ENCODE data around the gene METTL5. TPM values are rescaled to one million over a fixed set of nuclear protein-coding genes. Genes with fewer than 3 reads are reported as not detected.
A peak's percentile ranks its signal among the peaks of the same experiment; 100 is the strongest.

METTL5 gene
- total RNA-seq, 2 experiments from 2014 or later, result 129 to 165 TPM

DNA sequence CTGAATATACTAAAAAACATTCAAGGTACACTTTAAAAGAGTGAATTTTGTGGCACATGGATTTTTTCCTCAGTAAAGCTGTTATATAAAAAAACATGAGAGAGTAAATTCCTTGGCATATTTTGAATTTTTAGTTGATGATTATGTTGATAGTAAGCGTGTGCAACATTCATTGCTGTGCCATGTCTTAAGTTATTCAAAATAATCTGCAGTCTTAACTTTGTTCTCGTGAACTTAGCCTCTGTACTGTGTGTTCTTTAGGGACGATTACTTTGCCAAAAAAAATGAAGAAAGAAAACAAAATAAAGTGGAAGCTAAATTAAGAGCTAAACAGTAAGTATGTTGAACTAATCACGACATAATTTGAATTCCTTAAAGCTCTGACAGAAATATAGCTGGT is 16.5 kb downstream of the METTL5 start:
- Mint-ChIP-seq H3K9me3 (ENCODE audit: low read depth) (no peaks in the 10 kb centered on the region), H3K27me3 (no peaks in the 10 kb centered on the region), H3K4me1 (no peaks in the 10 kb centered on the region), H3K4me3 (no peak overlapping the region), H3K36me3 (ENCODE audit: low read depth) (peaks cover 52% of the 10 kb centered on the region), H3K27ac (no peak overlapping the region)
- no peak for DNase-seq
- no peak for ATAC-seq
- ChIA-PET CTCF (interaction anchor here (0.6 kb wide), 1 partner anchor 19 kb away, joined by 3 read pairs; the partner anchor contains the start of gene UBR3), POLR2A (no interaction called here)
- intact Hi-C loops (cut with DNase I, micrococcal nuclease), result no loop called here

DNA sequence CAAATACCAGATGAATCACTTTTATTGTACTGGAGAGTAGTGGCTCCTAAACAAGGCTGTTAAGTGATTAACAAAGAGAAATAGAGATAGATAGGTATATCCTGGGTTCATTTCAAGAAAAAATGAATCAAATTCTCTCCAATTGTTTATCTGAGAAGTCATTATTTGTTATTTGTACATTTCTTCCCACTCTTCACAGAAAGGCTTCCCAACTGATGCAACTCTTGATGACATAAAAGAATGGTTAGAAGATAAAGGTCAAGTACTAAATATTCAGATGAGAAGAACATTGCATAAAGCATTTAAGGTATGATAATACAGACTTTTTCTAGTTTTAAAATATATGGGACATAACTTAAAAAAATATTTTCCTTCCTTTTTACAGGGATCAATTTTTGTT is 18.1 kb downstream of the METTL5 start:
- ATAC-seq, result no peak
- Mint-ChIP-seq H3K4me3 (no peak overlapping the region), H3K4me1 (peaks cover 12% of the 10 kb centered on the region), H3K9me3 (ENCODE audit: low read depth) (no peaks in the 10 kb centered on the region), H3K27ac (peak overlapping the region; percentile 61), H3K27me3 (no peaks in the 10 kb centered on the region), H3K36me3 (ENCODE audit: low read depth) (peaks cover 50% of the 10 kb centered on the region)
- ChIA-PET CTCF (interaction anchor here (0.9 to 1.4 kb wide), 2 partner anchors 17 to 21 kb away, joined by 3 to 4 read pairs; partner anchors contain the start of gene UBR3), POLR2A (no interaction called here)
- intact Hi-C loops (cut with DNase I, micrococcal nuclease), result no loop called here
- no peak for DNase-seq

DNA sequence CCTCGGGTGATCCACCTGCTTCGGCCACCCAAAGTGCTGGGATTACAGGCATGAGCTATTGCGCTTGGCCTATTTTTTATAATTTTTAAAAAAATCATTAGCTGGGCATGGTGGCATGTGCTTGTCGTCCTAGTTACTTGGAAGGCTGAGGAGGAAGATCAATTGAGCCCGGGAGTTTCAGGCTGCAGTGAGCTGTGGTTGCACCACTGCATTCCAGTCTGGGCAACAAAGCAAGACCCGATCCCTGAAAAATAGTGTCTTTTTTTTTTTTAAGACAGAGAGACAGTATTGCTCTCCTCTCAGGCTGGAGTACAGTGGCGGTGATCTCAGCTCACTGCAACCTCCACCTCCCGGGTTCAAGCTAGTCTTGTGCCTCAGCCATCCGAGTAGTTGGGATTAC is 21.2 kb downstream of the METTL5 start:
- Mint-ChIP-seq H3K4me3 (no peak overlapping the region), H3K27ac (no peak overlapping the region), H3K36me3 (ENCODE audit: low read depth) (peaks cover 38% of the 10 kb centered on the region), H3K4me1 (peaks cover 19% of the 10 kb centered on the region), H3K9me3 (ENCODE audit: low read depth) (no peaks in the 10 kb centered on the region), H3K27me3 (no peaks in the 10 kb centered on the region)
- intact Hi-C loops (cut with DNase I, micrococcal nuclease), result no loop called here
- ATAC-seq (no peak), DNase-seq (no peak)
- ChIA-PET POLR2A (no interaction called here), CTCF (interaction anchor here (1.2 to 2.0 kb wide), 4 partner anchors 9 to 15 kb away, joined by 4 to 17 read pairs (median 4); no protein-coding TSS in a partner anchor)

DNA sequence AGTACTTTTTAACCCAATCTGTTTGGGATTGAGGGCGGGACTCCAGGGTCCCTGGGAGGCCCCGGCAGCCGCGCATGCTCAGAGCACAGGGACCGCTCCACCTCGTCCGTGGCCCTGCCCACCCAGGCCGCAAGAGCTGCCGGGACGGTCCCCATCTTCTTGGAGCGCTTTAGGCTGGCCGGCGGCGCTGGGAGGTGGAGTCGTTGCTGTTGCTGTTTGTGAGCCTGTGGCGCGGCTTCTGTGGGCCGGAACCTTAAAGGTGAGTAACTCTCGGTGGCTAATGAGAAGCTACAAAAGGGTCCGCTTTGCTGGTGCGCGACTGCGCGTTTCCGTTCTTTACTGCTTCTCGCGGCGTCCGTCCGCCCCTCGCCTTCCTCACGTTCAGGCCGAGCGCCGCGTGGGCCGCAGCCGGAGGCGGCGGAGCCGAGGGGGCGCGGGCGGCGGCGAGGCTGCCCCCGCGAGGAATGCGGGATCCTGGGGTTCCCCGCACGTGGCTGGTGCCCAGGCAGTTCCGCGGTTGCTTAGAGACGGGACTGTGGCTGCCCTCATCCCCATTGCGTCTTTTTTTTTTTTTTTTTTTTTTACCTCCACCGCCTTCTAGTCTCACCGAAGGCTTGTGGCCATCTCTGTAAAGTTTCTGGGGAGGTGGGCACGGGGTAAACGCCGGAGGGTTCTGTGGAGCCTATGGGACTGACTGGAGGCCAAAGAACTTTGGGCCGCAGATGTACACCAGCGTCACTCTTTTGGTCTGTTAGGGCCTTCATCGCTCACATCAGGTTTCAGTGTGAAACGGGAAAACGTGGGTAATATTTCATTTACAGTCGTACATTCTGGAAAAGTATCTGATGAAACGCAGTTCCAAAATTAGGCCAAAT is 25.8 kb downstream of the METTL5 start, which contains the start of gene SSB:
TSS of gene SSB (plus strand) at position 154 of the 875 bp plus-strand sequence. CDS start 2,090 bp downstream, outside the sequence.
- peak; percentile 98 for DNase-seq
- ChIA-PET CTCF (interaction anchor here (0.6 to 1.0 kb wide), 3 partner anchors 16 to 25 kb away, joined by 3 to 5 read pairs (median 3); no protein-coding TSS in a partner anchor), POLR2A (interaction anchor here (1.2 to 1.6 kb wide), 2 partner anchors 29 to 214 kb away, joined by 4 to 12 read pairs; partner anchors contain the start of gene UBR3)
- H3K27ac Mint-ChIP-seq, result peak within 1 kb of the TSS; percentile 91
- no peaks in the 10 kb centered on the region for H3K9me3 Mint-ChIP-seq (ENCODE audit: low read depth)
- peak; percentile 98 for ATAC-seq
- H3K27me3 Mint-ChIP-seq, result no peaks in the 10 kb centered on the region
- peaks cover 16% of the 10 kb centered on the region for H3K36me3 Mint-ChIP-seq (ENCODE audit: low read depth)
- H3K4me3 Mint-ChIP-seq, result peak within 1 kb of the TSS; percentile 93
- intact Hi-C loops (cut with DNase I, micrococcal nuclease), result loop anchor here (1.0 to 5.0 kb wide), 8 partner anchors 28 to 226 kb away; partner anchors contain the start of genes CFAP210 (in 2 of the 2), PHOSPHO2 (in 2 of the 2), PPIG (in 2 of the 2) and FASTKD1 (in 1 of the 2)
- peaks cover 22% of the 10 kb centered on the region for H3K4me1 Mint-ChIP-seq

DNA sequence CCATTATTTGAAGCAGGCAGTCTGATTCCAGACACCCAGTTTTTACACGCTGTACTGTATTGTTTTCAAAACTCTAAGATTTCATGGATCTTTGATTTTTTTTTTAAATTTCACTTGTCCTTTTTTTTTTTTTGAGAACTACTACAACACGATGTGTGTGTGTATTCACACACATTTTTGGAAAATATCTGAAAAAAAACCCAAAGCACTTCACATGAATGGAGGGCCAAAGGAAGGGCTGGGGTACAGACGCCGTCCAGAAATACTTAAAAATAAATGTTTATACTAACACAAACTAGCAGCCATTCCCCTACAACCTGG is 26.3 kb downstream of the METTL5 start:
- ATAC-seq (no peak), DNase-seq (no peak)
- peaks cover 22% of the 10 kb centered on the region for H3K4me1 Mint-ChIP-seq
- peak overlapping the region; percentile 93 for H3K4me3 Mint-ChIP-seq
- no peaks in the 10 kb centered on the region for H3K9me3 Mint-ChIP-seq (ENCODE audit: low read depth)
- intact Hi-C loops (cut with DNase I, micrococcal nuclease), result loop anchor here (1.0 to 5.0 kb wide), 5 partner anchors 30 to 225 kb away; partner anchors contain the start of genes CFAP210 (in 1 of the 2), FASTKD1 (in 1 of the 2), KLHL23 (in 1 of the 2) and PHOSPHO2 (in 1 of the 2)
- ChIA-PET CTCF (interaction anchor here (1.0 kb wide), 2 partner anchors 17 to 26 kb away, joined by 3 read pairs; no protein-coding TSS in a partner anchor), POLR2A (interaction anchor here (1.2 to 1.6 kb wide), 2 partner anchors 29 to 213 kb away, joined by 4 to 12 read pairs; partner anchors contain the start of gene UBR3)
- no peaks in the 10 kb centered on the region for H3K27me3 Mint-ChIP-seq
- H3K27ac Mint-ChIP-seq, result peak overlapping the region; percentile 82
- peaks cover 12% of the 10 kb centered on the region for H3K36me3 Mint-ChIP-seq (ENCODE audit: low read depth)

DNA sequence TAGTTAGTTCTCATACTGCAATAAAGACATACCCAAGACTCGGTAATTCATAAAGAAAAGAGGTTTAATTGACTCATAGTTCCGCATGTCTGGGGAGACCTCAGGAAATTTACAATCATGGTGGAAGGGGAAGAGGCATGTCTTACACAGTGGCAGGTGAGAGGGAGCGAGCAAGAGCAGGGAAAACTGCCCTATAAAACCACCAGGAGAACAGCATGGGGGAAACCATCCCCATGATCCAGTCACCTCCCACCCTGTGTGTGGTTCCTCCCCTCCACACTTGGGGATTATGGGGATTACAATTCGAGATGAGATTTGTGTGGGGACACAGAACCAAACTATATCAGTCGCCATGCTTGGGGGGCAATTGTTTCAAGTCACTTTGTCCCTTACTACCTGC is 27.1 kb downstream of the METTL5 start:
- CTCF ChIA-PET, result no interaction called here
- DNase-seq (no peak), ATAC-seq (no peak)
- Mint-ChIP-seq H3K4me3 (no peak overlapping the region), H3K36me3 (ENCODE audit: low read depth) (peaks cover 11% of the 10 kb centered on the region), H3K27me3 (no peaks in the 10 kb centered on the region), H3K4me1 (peaks cover 19% of the 10 kb centered on the region), H3K27ac (no peak overlapping the region), H3K9me3 (ENCODE audit: low read depth) (no peaks in the 10 kb centered on the region)
- POLR2A ChIA-PET, result interaction anchor here (1.6 kb wide), 1 partner anchor 213 kb away, joined by 4 read pairs; no protein-coding TSS in a partner anchor
- intact Hi-C loops (cut with DNase I, micrococcal nuclease), result loop anchor here in 1 of 2 experiments (5.0 kb wide), 1 partner anchor 65 kb away; the partner anchor contains the start of gene KLHL23

DNA sequence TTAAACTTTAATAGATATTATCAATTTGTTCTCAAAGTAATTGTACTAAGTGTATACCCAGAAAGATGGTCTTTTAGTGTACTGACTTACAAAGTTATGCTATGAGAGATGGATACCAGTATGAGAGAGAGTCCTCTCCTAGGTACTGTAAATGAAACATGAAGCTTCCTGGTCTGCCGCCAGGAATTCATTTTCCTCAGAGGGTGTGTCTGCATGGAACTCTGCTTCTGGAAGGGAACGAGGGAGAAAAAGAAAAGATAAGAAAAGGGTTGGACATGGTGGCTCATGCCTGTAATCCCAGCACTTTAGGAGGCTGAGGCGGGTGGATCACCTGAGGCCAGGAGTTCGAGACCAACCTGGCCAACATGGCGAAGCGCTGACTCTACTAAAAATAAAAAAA is 28.3 kb downstream of the METTL5 start:
- no peak for DNase-seq
- Mint-ChIP-seq H3K27me3 (peaks cover 2% of the 10 kb centered on the region), H3K4me3 (no peak overlapping the region), H3K36me3 (ENCODE audit: low read depth) (peaks cover 4% of the 10 kb centered on the region), H3K4me1 (peaks cover 10% of the 10 kb centered on the region), H3K27ac (no peak overlapping the region), H3K9me3 (ENCODE audit: low read depth) (no peaks in the 10 kb centered on the region)
- ChIA-PET POLR2A (interaction anchor here (0.5 kb wide), 1 partner anchor 26 kb away, joined by 4 read pairs; no protein-coding TSS in a partner anchor), CTCF (no interaction called here)
- intact Hi-C loops (cut with DNase I, micrococcal nuclease), result loop anchor here in 1 of 2 experiments (5.0 kb wide), 1 partner anchor 64 kb away; the partner anchor contains the start of gene KLHL23
- no peak for ATAC-seq

DNA sequence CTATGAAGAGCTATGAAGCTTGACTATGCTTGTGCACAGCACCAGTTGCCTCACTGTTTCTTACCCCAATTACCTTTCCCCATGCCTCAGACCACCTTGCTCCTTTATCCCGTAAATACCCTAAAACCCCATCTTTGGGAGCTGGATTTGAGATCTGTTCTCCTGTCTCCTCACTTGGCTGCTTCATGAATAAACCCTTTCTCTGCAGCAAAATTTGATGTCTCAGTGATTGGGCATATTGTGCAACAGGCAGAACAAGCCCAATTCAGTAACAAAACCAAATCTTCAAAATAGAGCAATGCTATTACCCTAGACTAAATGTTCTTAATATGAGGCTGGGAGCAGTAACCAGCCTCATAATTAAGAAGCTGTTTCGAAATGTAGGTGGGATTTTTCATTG is 29.5 kb downstream of the METTL5 start:
- Mint-ChIP-seq H3K9me3 (ENCODE audit: low read depth) (no peaks in the 10 kb centered on the region), H3K36me3 (ENCODE audit: low read depth) (no peaks in the 10 kb centered on the region), H3K4me1 (peaks cover 6% of the 10 kb centered on the region), H3K27me3 (peaks cover 2% of the 10 kb centered on the region), H3K27ac (no peak overlapping the region), H3K4me3 (no peak overlapping the region)
- intact Hi-C loops (cut with DNase I, micrococcal nuclease), result loop anchor here in 1 of 2 experiments (5.0 kb wide), 1 partner anchor 63 kb away; the partner anchor contains the start of gene KLHL23
- ChIA-PET CTCF (interaction anchor here (0.8 to 1.4 kb wide), 2 partner anchors 30 to 33 kb away, joined by 3 to 4 read pairs; partner anchors contain the start of gene METTL5), POLR2A (no interaction called here)
- ATAC-seq (no peak), DNase-seq (no peak)

DNA sequence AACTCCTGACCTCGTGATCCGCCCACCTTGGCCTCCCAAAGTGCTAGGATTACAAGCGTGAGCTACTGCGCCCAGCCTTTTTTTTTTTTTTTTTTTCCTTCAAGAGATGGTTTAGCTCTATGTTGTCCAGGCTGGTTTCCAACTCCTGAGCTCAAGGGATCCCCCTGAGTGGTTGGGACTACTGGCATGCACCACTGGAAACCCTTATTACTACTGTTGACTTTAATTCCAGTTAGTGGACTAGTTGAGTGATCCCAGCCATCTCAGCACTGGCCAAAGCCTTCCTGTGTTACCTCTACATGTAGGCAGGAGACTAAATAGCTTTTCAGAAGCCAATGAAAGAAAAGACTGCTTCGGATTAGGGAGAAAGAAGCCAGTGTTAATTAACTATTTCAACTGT is 34.1 kb downstream of the METTL5 start:
- Mint-ChIP-seq H3K4me1 (peaks cover 5% of the 10 kb centered on the region), H3K36me3 (ENCODE audit: low read depth) (no peaks in the 10 kb centered on the region), H3K27me3 (peaks cover 15% of the 10 kb centered on the region), H3K4me3 (no peak overlapping the region), H3K9me3 (ENCODE audit: low read depth) (no peaks in the 10 kb centered on the region), H3K27ac (no peak overlapping the region)
- ATAC-seq (no peak), DNase-seq (no peak)
- intact Hi-C loops (cut with DNase I, micrococcal nuclease), result loop anchor here in 1 of 2 experiments (1.0 kb wide), 1 partner anchor 9 kb away; no protein-coding TSS in a partner anchor
- POLR2A ChIA-PET, result no interaction called here
- CTCF ChIA-PET, result interaction anchor here (1.5 kb wide), 1 partner anchor 269 kb away, joined by 3 read pairs; no protein-coding TSS in a partner anchor

DNA sequence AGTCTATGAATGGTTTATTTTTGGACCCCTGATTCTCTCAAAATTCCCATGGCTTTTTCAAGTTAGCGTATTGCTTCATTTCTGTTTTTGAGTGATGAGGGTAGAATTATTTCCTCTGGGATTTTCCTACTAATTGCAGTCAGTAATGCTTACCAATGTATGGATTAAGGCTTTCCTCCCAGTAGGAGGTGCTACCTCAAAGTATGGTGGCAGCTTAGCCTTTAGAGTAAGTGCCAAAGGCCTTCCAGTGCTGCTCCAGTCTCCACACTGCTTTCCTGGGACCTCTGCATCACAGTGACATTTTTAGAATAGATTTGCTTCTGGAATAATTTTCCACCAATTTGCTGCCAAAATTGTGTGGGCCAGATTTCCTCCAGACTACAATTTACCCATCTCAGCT is 42.2 kb downstream of the METTL5 start:
- intact Hi-C loops (cut with DNase I, micrococcal nuclease), result no loop called here
- H3K27me3 Mint-ChIP-seq, result peaks cover 3% of the 10 kb centered on the region
- no peaks in the 10 kb centered on the region for H3K4me1 Mint-ChIP-seq
- no peaks in the 10 kb centered on the region for H3K9me3 Mint-ChIP-seq (ENCODE audit: low read depth)
- ATAC-seq (no peak), DNase-seq (no peak)
- ChIA-PET CTCF (interaction anchor here (1.3 kb wide), 1 partner anchor 16 kb away, joined by 5 read pairs; the partner anchor contains the start of gene SSB), POLR2A (no interaction called here)
- no peak overlapping the region for H3K27ac Mint-ChIP-seq
- H3K4me3 Mint-ChIP-seq, result no peak overlapping the region
- no peaks in the 10 kb centered on the region for H3K36me3 Mint-ChIP-seq (ENCODE audit: low read depth)
